GM12873 (cell line): ENCODE measurements around the gene ZFAND2B.

ENCODE experiments used
- TF ChIP-seq, protein P1 (sequence below): IDR thresholded peaks from 2 replicates; pipeline ENCODE4 v1.5.1; 2012; ENCODE audit warnings: low read depth, mild to moderate bottlenecking, moderate library complexity, low read length, control low read depth; ENCODE audit not compliant: insufficient read depth; ENCODE audit errors: missing control alignments

ZFAND2B gene, protein sequence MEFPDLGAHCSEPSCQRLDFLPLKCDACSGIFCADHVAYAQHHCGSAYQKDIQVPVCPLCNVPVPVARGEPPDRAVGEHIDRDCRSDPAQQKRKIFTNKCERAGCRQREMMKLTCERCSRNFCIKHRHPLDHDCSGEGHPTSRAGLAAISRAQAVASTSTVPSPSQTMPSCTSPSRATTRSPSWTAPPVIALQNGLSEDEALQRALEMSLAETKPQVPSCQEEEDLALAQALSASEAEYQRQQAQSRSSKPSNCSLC

DNA sequence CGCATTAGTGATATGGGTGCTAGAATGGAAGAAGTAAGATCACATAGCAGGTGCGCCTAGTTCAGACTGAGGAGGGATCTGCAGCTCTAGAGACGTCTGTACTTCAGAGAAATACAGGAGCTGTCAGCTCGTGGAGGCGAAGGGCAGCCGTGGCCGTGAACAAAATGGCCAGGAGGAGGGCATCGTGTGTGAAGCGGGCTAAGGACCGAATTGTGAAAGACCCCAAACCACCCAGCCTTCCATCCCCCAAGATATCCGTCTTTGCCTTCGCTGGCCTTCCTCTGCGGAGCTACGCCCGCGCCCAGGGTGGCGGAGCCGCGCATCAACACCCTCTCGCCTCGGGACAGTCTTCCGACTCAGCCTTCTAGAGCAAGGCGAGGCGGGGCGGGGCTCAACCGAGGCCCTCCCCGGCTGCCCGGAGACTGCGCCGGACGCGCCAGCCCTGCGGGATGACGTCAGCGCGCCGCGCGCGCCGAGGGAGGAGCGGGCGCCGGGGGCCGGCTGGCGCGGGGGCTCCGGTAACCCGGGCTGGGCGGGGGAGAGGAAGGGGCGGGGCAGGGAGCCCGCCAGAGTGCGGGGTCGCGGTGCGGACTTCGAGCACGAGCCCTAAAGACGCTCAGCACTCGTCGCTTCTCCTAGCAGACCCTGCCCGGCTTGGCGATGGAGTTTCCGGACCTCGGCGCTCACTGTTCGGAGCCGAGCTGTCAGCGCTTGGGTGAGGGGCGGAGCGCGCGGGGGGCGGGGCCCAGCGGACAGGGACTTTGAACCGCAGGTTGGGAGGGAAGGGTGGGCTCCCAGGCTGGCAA lies at the start of gene ZFAND2B:
Gene ZFAND2B, plus strand, starts transcription at position 455 of the 806 bp plus-strand sequence. Its CDS starts 206 bp downstream, at position 661.
- TF ChIP-seq, protein P1, sequence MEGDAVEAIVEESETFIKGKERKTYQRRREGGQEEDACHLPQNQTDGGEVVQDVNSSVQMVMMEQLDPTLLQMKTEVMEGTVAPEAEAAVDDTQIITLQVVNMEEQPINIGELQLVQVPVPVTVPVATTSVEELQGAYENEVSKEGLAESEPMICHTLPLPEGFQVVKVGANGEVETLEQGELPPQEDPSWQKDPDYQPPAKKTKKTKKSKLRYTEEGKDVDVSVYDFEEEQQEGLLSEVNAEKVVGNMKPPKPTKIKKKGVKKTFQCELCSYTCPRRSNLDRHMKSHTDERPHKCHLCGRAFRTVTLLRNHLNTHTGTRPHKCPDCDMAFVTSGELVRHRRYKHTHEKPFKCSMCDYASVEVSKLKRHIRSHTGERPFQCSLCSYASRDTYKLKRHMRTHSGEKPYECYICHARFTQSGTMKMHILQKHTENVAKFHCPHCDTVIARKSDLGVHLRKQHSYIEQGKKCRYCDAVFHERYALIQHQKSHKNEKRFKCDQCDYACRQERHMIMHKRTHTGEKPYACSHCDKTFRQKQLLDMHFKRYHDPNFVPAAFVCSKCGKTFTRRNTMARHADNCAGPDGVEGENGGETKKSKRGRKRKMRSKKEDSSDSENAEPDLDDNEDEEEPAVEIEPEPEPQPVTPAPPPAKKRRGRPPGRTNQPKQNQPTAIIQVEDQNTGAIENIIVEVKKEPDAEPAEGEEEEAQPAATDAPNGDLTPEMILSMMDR: peak; percentile 12

DNA sequence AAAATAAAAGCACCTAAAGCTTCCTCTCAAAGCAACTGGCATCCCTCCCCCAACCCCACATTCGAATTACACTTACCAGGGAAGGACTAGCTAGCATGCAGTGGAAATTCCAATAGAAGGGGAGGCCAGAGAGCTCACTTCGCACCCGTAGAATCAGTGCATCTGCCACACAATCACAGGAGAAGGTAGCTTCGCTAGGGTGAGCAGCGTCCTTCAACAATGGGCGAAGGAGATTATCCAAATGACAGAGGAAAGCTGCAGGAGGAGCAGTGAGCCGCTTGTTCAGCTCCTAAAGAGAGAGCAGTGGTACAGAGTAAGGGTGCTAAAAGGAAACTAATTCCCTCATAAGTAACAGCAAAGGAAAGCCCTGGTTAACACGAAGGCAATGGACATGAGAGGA lies 49.2 kb upstream of the ZFAND2B start:
- TF ChIP-seq, protein P1: no peak

DNA sequence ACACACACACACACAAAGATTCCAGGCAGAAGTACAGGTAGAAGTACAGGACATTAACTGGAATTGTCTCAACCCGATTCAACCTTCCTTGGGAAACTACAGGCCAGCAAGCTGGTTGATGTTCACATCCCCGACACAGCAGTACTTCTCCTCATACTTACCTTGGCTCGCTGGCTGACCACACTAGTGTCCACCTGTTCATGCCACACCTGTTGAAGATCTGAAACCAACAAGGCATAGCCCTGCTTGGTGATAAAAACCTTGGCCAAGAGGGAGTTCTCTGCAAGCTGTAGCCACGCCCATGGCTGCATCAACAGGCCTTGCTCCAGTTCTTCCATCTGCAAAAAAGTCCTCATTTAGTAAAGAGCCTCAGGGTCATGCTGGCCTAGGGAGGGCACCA lies 48.6 kb upstream of the ZFAND2B start:
- TF ChIP-seq, protein P1: no peak

DNA sequence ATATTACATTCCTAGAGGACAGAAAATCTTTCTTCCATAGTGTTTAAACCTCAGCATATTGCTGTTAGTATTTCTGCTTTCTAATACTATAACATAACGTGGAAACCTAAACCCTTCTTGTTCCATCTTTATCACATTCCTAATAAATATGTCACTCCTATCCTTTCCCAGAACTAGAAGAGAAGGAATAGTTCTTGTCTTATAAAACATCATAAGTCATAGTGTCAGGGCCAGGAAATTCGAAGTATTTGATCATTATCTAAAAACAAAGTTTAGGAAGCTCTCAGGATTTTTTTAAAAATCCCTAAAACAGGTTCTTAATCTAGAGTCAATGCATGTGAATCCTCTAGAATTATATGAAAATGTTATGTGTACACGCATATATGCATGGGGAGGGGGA lies 48.0 kb upstream of the ZFAND2B start:
- TF ChIP-seq, protein P1: no peak

DNA sequence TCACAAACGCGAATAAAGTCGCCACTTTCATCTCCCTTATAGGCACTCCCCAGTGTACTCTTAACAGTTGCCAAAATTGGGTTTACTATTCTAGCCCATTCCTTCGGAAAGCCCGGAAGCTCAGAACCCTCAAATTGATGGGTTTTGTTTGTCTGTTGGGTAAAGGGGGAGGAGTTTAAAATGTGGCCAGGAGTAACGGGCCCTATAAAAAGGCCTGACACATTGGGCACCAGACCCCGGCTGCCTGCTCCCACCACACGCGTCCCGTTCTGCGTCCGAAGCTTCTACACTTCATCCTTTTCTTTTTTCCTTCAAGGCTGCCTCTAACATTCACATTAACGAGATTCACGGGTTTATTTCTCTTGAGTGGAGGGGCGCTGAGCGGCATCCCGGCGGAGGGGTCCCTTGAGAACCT lies 46.8 kb upstream of the ZFAND2B start:
- TF ChIP-seq, protein P1: no peak

DNA sequence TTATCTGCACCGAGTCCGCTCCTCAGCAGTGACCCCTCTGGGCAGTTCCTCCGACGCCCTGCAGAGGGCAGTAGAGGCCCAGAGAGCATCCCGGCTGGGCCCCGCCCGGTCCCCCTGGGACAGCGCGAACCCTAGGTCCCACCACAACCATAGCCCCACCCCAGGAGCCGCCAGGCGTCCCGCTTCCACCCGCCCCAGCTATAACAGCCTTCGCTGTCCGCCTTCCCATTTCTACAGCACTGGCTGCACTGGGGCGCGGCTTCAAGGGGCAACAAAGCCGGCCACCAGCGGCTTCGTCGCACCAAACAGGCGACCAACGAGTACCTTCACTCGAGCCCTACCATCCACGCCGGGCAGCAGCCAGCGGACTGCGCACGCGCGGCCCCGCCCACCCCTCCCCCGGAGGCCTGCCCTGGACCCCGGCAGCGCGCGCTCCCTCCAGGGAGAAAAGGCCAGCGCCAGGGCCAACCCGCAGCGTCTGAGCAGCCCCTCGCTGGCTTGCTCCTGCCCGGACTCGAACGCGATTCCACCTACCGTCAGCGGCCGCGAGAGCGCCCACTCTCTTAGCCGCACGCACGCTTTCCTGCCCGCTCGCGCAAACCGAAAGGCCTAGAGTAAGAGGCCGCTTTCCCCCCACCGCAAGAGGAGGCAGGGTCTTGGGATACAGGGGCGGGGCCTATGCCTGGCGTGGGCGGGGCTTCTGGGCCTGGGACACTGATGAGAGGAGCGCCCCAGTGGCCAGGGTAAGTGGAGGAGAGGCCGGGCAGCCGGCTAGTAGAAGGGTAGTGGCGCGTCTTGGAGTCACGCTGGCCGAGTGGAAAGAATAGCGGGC lies 46.2 kb upstream of the ZFAND2B start, which contains the start of gene NHEJ1:
Gene NHEJ1, minus strand, starts transcription at position 630 of the 832 bp plus-strand sequence. CDS start 2,453 bp downstream, outside the sequence.
- TF ChIP-seq, protein P1: peak; percentile 99
